ENCODE results near the gene PCDHA11. TPM values are rescaled to one million over a fixed set of nuclear protein-coding genes. Genes with fewer than 3 reads are reported as not detected.
"Not testable (repeated sequence)": the region's sequence is repeated elsewhere in the genome, so short reads cannot be mapped to it uniquely, and the experiment has no call there.

Gene PCDHA11
- 7.9 TPM for polyA plus RNA-seq (2012; ENCODE audit: insufficient read depth, insufficient read length, low read depth)

GRCh38 chr5:140868721-140869554, at the start of gene PCDHA11:
PCDHA11 (plus strand) TSS chr5:140868957; CDS start chr5:140869104, 147 bp downstream.
- peak within 1 kb of the TSS; percentile 66 for H3K4me3 ChIP-seq (ENCODE audit: low read depth, low read length)
- TF ChIP-seq CTCF (IDR thresholded peaks at IDR 0.05; ENCODE audit: low read depth, low read length), result peak; percentile 72
- H3K9me3 ChIP-seq, result no peaks in the 10 kb centered on the region
- no peaks in the 10 kb centered on the region for H3K27me3 ChIP-seq
- H3K4me1 ChIP-seq, result no peaks in the 10 kb centered on the region
- peak; percentile 55 for DNase-seq
- H3K36me3 ChIP-seq, result peaks cover 3% of the 10 kb centered on the region

- Histone ChIP-seq H3K4me3 (ENCODE audit: low read depth, low read length) (no peak within 1 kb of the TSS), H3K4me1 (no peaks in the 10 kb centered on the region), H3K27me3 (no peaks in the 10 kb centered on the region), H3K9me3 (no peaks in the 10 kb centered on the region), H3K36me3 (no peaks in the 10 kb centered on the region; the same call in none of the 2 replicates)
- no peak for TF ChIP-seq CTCF (IDR thresholded peaks at IDR 0.05; ENCODE audit: low read depth, low read length)
- DNase-seq, result no peak
Observed at GRCh38 chr5:140821375-140822280, 47.1 kb upstream of the PCDHA11 start, which contains the start of gene PCDHA5. PCDHA5 (plus strand) TSS chr5:140821613.

- TF ChIP-seq CTCF (IDR thresholded peaks at IDR 0.05; ENCODE audit: low read depth, low read length), result no peak
- H3K27me3 ChIP-seq, result no peaks in the 10 kb centered on the region
- no peaks in the 10 kb centered on the region; the same call in none of the 2 replicates for H3K36me3 ChIP-seq
- no peaks in the 10 kb centered on the region for H3K9me3 ChIP-seq
- no peak for DNase-seq
- H3K4me3 ChIP-seq (ENCODE audit: low read depth, low read length), result no peak overlapping the region
- no peaks in the 10 kb centered on the region for H3K4me1 ChIP-seq
Observed at GRCh38 chr5:140822281-140822629, 46.5 kb upstream of the PCDHA11 start.

GRCh38 chr5:140822969-140823368, 45.8 kb upstream of the PCDHA11 start:
- H3K4me1 ChIP-seq; DNase-seq; H3K36me3 ChIP-seq; H3K4me3 ChIP-seq (ENCODE audit: low read depth, low read length); H3K9me3 ChIP-seq; H3K27me3 ChIP-seq: not testable (repeated sequence)

- Histone ChIP-seq H3K27me3 (no peaks in the 10 kb centered on the region), H3K9me3 (no peaks in the 10 kb centered on the region)
Observed at GRCh38 chr5:140823475-140823874, 45.3 kb upstream of the PCDHA11 start.

More at GRCh38 chr5:140823475-140823874, 45.3 kb upstream of the PCDHA11 start:
- no peak for DNase-seq
- TF ChIP-seq CTCF (IDR thresholded peaks at IDR 0.05; ENCODE audit: low read depth, low read length), result no peak
- Histone ChIP-seq H3K4me3 (ENCODE audit: low read depth, low read length) (no peak overlapping the region), H3K36me3 (no peaks in the 10 kb centered on the region; the same call in none of the 2 replicates), H3K4me1 (no peaks in the 10 kb centered on the region)

Data from BE2C (cell line).